ENCODE results near the gene TSPAN13.

Gene TSPAN13

GRCh38 chr7:16712916-16713315 lies 40.6 kb upstream of the TSPAN13 start:
- no peak for DNase-seq
- Histone ChIP-seq H3K36me3 (no peaks in the 10 kb centered on the region), H3K27ac (no peak overlapping the region), H3K27me3 (no peaks in the 10 kb centered on the region), H3K4me1 (no peaks in the 10 kb centered on the region), H3K9me3 (no peaks in the 10 kb centered on the region), H3K4me3 (no peak overlapping the region)
- intact Hi-C loops (cut with DNase I; ENCODE audit: low total_unique reads), result no loop called here
- TF ChIP-seq CTCF (IDR thresholded peaks at IDR 0.05), result no peak

- no peak for TF ChIP-seq CTCF (IDR thresholded peaks at IDR 0.05)
- no peaks in the 10 kb centered on the region for H3K27me3 ChIP-seq
- no peaks in the 10 kb centered on the region for H3K4me1 ChIP-seq
- intact Hi-C loops (cut with DNase I; ENCODE audit: low total_unique reads), result no loop called here
- no peak overlapping the region for H3K4me3 ChIP-seq
- no peaks in the 10 kb centered on the region for H3K36me3 ChIP-seq
- H3K9me3 ChIP-seq, result no peaks in the 10 kb centered on the region
- no peak for DNase-seq
- H3K27ac ChIP-seq, result no peak overlapping the region
Measured at GRCh38 chr7:16715928-16716327, 37.6 kb upstream of the TSPAN13 start.

- DNase-seq, result no peak
- Histone ChIP-seq H3K36me3 (no peaks in the 10 kb centered on the region), H3K9me3 (no peaks in the 10 kb centered on the region), H3K4me3 (no peak overlapping the region), H3K27ac (no peak overlapping the region), H3K4me1 (no peaks in the 10 kb centered on the region), H3K27me3 (no peaks in the 10 kb centered on the region)
- intact Hi-C loops (cut with DNase I; ENCODE audit: low total_unique reads), result no loop called here
- TF ChIP-seq CTCF (IDR thresholded peaks at IDR 0.05), result no peak
Measured at GRCh38 chr7:16718111-16718656, 35.4 kb upstream of the TSPAN13 start.

- intact Hi-C loops (cut with DNase I; ENCODE audit: low total_unique reads), result no loop called here
- no peak overlapping the region for H3K27ac ChIP-seq
- no peaks in the 10 kb centered on the region for H3K4me1 ChIP-seq
- no peak for TF ChIP-seq CTCF (IDR thresholded peaks at IDR 0.05)
- H3K9me3 ChIP-seq, result no peaks in the 10 kb centered on the region
- no peaks in the 10 kb centered on the region for H3K36me3 ChIP-seq
- no peak for DNase-seq
- H3K4me3 ChIP-seq, result no peak overlapping the region
- no peaks in the 10 kb centered on the region for H3K27me3 ChIP-seq
Measured at GRCh38 chr7:16719699-16720098, 33.9 kb upstream of the TSPAN13 start.

GRCh38 chr7:16721541-16721940 lies 32.0 kb upstream of the TSPAN13 start:
- Histone ChIP-seq H3K4me1 (no peaks in the 10 kb centered on the region), H3K36me3 (no peaks in the 10 kb centered on the region), H3K27me3 (no peaks in the 10 kb centered on the region), H3K9me3 (no peaks in the 10 kb centered on the region), H3K4me3 (no peak overlapping the region), H3K27ac (no peak overlapping the region)
- intact Hi-C loops (cut with DNase I; ENCODE audit: low total_unique reads), result no loop called here
- no peak for TF ChIP-seq CTCF (IDR thresholded peaks at IDR 0.05)
- no peak for DNase-seq

- intact Hi-C loops (cut with DNase I; ENCODE audit: low total_unique reads), result no loop called here
- TF ChIP-seq CTCF (IDR thresholded peaks at IDR 0.05), result no peak
Measured at GRCh38 chr7:16724344-16724743, 29.2 kb upstream of the TSPAN13 start.

More at GRCh38 chr7:16724344-16724743, 29.2 kb upstream of the TSPAN13 start:
- H3K36me3 ChIP-seq, result no peaks in the 10 kb centered on the region
- H3K27ac ChIP-seq, result no peak overlapping the region
- H3K9me3 ChIP-seq, result no peaks in the 10 kb centered on the region
- H3K4me1 ChIP-seq, result no peaks in the 10 kb centered on the region
- H3K4me3 ChIP-seq, result no peak overlapping the region
- H3K27me3 ChIP-seq, result no peaks in the 10 kb centered on the region
- DNase-seq, result no peak

All from tibial artery (tissue), 4 donors.